ENCODE measurements around the gene ZSWIM6. TPM values are rescaled to one million over a fixed set of nuclear protein-coding genes. Genes with fewer than 3 reads are reported as not detected.
A peak's percentile ranks its signal among the peaks of the same experiment; 100 is the strongest.

The ZSWIM6 gene
- total and polyA plus RNA-seq, 11 donors: 1.9 to 14.9 (median 6.3) TPM

DNA sequence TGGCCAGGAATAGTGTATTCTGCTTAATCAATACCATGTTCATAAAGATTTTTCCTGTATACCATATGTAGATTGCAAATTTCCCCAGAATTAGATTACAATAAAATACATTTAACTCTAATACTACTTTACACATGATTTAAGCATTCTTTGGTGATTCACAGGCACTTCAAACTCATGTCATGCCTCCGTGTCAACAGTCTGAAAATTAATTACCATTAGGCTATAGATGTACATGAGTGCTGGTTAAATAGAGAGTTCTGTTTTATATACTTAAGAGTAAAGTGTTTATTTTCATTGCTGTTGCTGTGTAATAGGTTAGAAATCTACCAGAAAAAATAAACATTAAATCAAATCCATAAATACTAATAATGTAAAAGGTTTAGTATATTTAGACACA lies 159.8 kb downstream of the ZSWIM6 start:
- H3K27ac ChIP-seq: no peak overlapping the region
- H3K36me3 ChIP-seq: peaks cover 0 to 15% (median 6%) of the 10 kb centered on the region in 9 donors
- intact Hi-C loops (cut with DNase I): no loop called here
- H3K4me3 ChIP-seq: no peak overlapping the region
- peaks cover 0 to 7% (median 2%) of the 10 kb centered on the region in 12 donors for H3K4me1 ChIP-seq
- TF ChIP-seq, protein P1, sequence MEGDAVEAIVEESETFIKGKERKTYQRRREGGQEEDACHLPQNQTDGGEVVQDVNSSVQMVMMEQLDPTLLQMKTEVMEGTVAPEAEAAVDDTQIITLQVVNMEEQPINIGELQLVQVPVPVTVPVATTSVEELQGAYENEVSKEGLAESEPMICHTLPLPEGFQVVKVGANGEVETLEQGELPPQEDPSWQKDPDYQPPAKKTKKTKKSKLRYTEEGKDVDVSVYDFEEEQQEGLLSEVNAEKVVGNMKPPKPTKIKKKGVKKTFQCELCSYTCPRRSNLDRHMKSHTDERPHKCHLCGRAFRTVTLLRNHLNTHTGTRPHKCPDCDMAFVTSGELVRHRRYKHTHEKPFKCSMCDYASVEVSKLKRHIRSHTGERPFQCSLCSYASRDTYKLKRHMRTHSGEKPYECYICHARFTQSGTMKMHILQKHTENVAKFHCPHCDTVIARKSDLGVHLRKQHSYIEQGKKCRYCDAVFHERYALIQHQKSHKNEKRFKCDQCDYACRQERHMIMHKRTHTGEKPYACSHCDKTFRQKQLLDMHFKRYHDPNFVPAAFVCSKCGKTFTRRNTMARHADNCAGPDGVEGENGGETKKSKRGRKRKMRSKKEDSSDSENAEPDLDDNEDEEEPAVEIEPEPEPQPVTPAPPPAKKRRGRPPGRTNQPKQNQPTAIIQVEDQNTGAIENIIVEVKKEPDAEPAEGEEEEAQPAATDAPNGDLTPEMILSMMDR (IDR thresholded peaks at IDR 0.05): no peak
- no peak for TF ChIP-seq POLR2A (IDR thresholded peaks at IDR 0.05)
- no peaks in the 10 kb centered on the region for H3K27me3 ChIP-seq
- DNase-seq (no peak), ATAC-seq (no peak)
- WGBS, 4 donors: 93 to 100% (median 96%) methylated on average over 1 of the region's 1 CpG
- H3K9me3 ChIP-seq: peaks cover 0 to 7% (median 0%) of the 10 kb centered on the region in 12 donors

DNA sequence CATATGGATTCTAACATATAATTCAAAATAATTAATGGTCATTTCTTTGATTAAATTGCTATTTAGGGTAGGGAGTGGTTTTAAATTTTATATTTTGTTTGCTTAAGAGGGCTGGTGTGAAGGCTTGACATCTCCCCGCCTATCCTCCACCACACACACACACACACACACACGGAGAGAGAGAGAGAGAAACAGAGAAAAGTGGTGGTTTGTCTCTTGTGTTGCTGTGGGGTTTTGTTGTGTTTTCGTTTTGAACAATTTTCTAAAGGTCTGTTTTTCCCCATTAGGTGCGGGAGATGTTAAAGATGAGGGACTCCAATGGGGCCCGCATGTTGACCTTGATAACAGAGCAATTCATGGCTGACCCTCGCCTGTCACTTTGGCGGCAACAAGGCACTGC lies 161.9 kb downstream of the ZSWIM6 start:
- DNase-seq (no peak), ATAC-seq (no peak)
- Histone ChIP-seq H3K4me1 (peaks cover 0 to 13% (median 2%) of the 10 kb centered on the region in 12 donors), H3K9me3 (no peaks in the 10 kb centered on the region), H3K4me3 (no peak overlapping the region), H3K36me3 (peaks cover 0 to 15% (median 6%) of the 10 kb centered on the region in 9 donors), H3K27me3 (no peaks in the 10 kb centered on the region), H3K27ac (no peak overlapping the region)
- intact Hi-C loops (cut with DNase I): no loop called here
- 86 to 94% (median 89%) methylated on average over 7 of the region's 7 CpGs for WGBS, 4 donors
- no peak for TF ChIP-seq POLR2A (IDR thresholded peaks at IDR 0.05)
- TF ChIP-seq, protein P1 (IDR thresholded peaks at IDR 0.05): no peak

DNA sequence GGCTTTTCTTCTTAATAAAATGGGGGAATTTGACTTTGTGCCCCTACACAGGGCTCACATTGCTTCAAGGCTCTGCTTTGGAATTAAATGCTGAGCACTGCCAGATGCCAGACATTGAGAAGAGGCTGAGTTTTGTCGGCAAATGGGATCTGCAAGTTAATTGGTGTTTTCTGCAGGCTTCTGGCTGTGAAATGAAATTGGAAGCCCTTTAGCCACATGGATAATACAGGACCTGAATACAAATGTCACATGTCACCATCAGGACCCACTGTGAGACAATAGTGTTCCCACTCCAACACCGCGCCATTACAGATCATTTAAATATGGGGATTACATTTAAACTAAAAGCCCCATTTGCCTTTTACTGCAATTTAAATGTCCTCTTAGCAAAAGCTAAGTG lies 164.4 kb downstream of the ZSWIM6 start:
- TF ChIP-seq POLR2A (IDR thresholded peaks at IDR 0.05): no peak
- TF ChIP-seq, protein P1 (IDR thresholded peaks at IDR 0.05): no peak
- Histone ChIP-seq H3K4me3 (no peak overlapping the region), H3K27ac (no peak overlapping the region), H3K9me3 (no peaks in the 10 kb centered on the region), H3K27me3 (no peaks in the 10 kb centered on the region), H3K4me1 (peaks cover 0 to 13% (median 2%) of the 10 kb centered on the region in 12 donors), H3K36me3 (peaks cover 0 to 15% (median 6%) of the 10 kb centered on the region in 9 donors)
- DNase-seq: no peak
- no peak for ATAC-seq
- intact Hi-C loops (cut with DNase I): no loop called here
- 87 to 97% (median 93%) methylated on average over 3 of the region's 3 CpGs for WGBS, 4 donors

DNA sequence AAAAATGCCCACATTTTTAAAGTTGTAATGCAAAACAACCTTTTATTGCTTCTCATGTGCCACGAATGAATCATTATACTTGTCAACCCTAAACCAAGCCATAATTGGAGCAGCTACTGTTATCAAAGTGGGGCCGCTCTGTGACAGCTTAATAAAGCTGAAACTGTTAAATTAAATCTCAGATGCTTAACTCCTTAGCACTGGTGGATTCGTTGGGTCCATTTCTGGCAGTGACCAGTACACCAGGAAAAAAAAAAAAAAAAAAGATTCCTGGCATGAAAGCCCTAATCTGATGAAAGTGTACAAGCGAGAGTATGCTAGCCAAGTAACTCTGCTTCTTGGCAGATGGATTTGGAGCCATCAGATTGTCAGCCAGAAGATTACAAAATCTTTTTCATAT lies 164.8 kb downstream of the ZSWIM6 start:
- no peak for TF ChIP-seq POLR2A (IDR thresholded peaks at IDR 0.05)
- TF ChIP-seq, protein P1 (IDR thresholded peaks at IDR 0.05): no peak
- intact Hi-C loops (cut with DNase I): no loop called here
- DNase-seq: no peak
- no peak overlapping the region for H3K4me3 ChIP-seq
- no peaks in the 10 kb centered on the region for H3K27me3 ChIP-seq
- peak in 2 of 4 donors; percentile 18 for ATAC-seq
- H3K27ac ChIP-seq: no peak overlapping the region
- no peaks in the 10 kb centered on the region for H3K9me3 ChIP-seq
- peaks cover 0 to 15% (median 2%) of the 10 kb centered on the region in 12 donors for H3K4me1 ChIP-seq
- H3K36me3 ChIP-seq: peaks cover 0 to 15% (median 6%) of the 10 kb centered on the region in 9 donors
- WGBS, 4 donors: 45 to 52% (median 48%) methylated on average over 4 of the region's 4 CpGs

Measured in heart left ventricle (tissue), 16 donors.